Measurements from ENCODE around the gene PRR13.
"Not testable (repeated sequence)": the region's sequence is repeated elsewhere in the genome, so short reads cannot be mapped to it uniquely, and the experiment has no call there.

DNA sequence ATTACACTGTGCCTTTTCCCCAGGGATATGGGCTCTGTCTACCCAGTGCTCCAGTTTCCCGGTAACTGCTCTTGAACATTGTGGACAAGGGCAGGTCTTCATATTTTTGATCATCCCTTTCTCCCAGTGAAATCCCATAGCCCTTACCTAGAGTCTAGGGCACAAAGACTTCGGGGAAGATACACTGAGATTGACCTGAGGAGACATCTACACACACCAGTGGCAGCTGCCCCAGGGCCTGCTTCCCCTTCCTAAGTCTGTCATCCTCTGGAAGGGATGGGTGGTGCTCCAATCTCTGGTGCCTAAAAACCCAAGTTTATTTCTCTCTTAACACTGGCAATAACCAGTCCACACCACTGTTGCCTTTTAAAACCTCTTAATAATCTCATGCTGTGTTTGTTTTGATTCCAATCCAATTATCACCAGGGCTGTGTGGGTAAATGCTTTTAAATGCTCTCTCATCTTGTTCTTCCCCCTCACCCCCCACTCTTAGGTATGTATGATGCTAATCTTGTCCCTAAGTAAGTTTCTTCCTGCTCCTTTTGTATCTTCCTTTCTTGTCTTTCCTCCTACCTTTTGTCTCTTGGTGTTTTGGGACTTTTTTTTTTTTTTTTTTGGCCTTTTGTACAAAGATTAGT is 25.7 kb upstream of the PRR13 start:
- TF ChIP-seq EZH2phosphoT487 (IDR thresholded peaks at IDR 0.05; ENCODE audit: borderline replicate concordance, low read depth, low read length) = not testable (repeated sequence)
- TF ChIP-seq, protein P1, sequence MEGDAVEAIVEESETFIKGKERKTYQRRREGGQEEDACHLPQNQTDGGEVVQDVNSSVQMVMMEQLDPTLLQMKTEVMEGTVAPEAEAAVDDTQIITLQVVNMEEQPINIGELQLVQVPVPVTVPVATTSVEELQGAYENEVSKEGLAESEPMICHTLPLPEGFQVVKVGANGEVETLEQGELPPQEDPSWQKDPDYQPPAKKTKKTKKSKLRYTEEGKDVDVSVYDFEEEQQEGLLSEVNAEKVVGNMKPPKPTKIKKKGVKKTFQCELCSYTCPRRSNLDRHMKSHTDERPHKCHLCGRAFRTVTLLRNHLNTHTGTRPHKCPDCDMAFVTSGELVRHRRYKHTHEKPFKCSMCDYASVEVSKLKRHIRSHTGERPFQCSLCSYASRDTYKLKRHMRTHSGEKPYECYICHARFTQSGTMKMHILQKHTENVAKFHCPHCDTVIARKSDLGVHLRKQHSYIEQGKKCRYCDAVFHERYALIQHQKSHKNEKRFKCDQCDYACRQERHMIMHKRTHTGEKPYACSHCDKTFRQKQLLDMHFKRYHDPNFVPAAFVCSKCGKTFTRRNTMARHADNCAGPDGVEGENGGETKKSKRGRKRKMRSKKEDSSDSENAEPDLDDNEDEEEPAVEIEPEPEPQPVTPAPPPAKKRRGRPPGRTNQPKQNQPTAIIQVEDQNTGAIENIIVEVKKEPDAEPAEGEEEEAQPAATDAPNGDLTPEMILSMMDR (conservative IDR thresholded peaks at IDR 0.05; ENCODE audit: low read length) = not testable (repeated sequence)
